Aorta (tissue), 5 donors: ENCODE data around the gene ARSI. TPM values are rescaled to one million over a fixed set of nuclear protein-coding genes. Genes with fewer than 3 reads are reported as not detected.

ENCODE experiments used
- ATAC-seq: fragments of 200-7000 bp; cut with Tn5 transposase; one replicate; pipeline ENCODE4 v1.9.1; 2022; ENCODE audit warnings: moderate library complexity; ENCODE audit not compliant: low FRiP score
- DNase-seq, 2 donors: peaks; one replicate each; pipeline ENCODE4 v3.0.0-alpha.2; 2020
- H3K27ac ChIP-seq, 2 donors: one replicate each; pipeline ENCODE4 v1.5.1; 2013; ENCODE audit warnings: low read length in 2 of 2, mild to moderate bottlenecking in 2 of 2, moderate library complexity in 2 of 2, control low read depth in 1 of 2, inconsistent platforms in 1 of 2, low read depth in 1 of 2
- H3K27me3 ChIP-seq, 2 donors: one replicate each; pipeline ENCODE4 v1.6.1; 2013; ENCODE audit warnings: control low read depth in 1 of 2, low read length in 1 of 2, mild to moderate bottlenecking in 1 of 2, moderate library complexity in 1 of 2; ENCODE audit not compliant: insufficient read depth in 2 of 2, control insufficient read depth in 1 of 2
- H3K36me3 ChIP-seq, 2 donors: one replicate each; pipeline ENCODE4 v1.6.1; 2013; ENCODE audit warnings: control low read depth in 1 of 2, low read length in 1 of 2, mild to moderate bottlenecking in 1 of 2; ENCODE audit not compliant: insufficient read depth in 2 of 2, control insufficient read depth in 1 of 2
- H3K4me1 ChIP-seq, 2 donors: one replicate each; pipeline ENCODE4 v1.6.1; 2013; ENCODE audit warnings: low read length in 2 of 2, control low read depth in 1 of 2, mild to moderate bottlenecking in 1 of 2, moderate library complexity in 1 of 2; ENCODE audit not compliant: insufficient read depth in 2 of 2, control insufficient read depth in 1 of 2
- H3K4me3 ChIP-seq, 2 donors: one replicate each; pipeline ENCODE4 v1.5.1; 2013; ENCODE audit warnings: low read length in 2 of 2, control low read depth in 1 of 2, mild to moderate bottlenecking in 1 of 2
- H3K9me3 ChIP-seq: one replicate; pipeline ENCODE4 v1.6.1; 2013; ENCODE audit warnings: mild to moderate bottlenecking, low read length; ENCODE audit not compliant: control insufficient read depth
- WGBS, 2 donors: extraction: QIAGEN DNeasy Blood & Tissue Kit; methylation state at CpG; one replicate each; pipeline ENCODE4 v1.1.7; 2013; 5-methylcytosine and 5-hydroxymethylcytosine counted together
- intact Hi-C, 2 donors: fragments of 100-400 bp; cut with DNase I; formaldehyde crosslinking; loops; one replicate each; pipeline versions ENCODE4 v1.14.2 to v1.15.0; 2022
- polyA plus RNA-seq, 2 donors: library from polyadenylated mRNA; stranded (reverse); fragments of 200-250 nt; gene quantifications; one replicate each; pipeline ENCODE4 v1.2.3, GENCODE V29; 2013
- total RNA-seq, 2 donors: library from RNA; stranded (reverse); fragmentation: NEBNext Ultra II Directional; extraction: Animal tissue kit (Norgen Biotek cat#: 25700); gene quantifications; one replicate each; pipeline ENCODE4 v1.2.1, GENCODE V29; 2021
- donor health status: healthy with polysubstance abuse.
- donor health status: Bipolar disorder and iron deficiency.
- donor health status: DM: no; HTN: no; CAD: no.
- donor health status: DM: no; HTN: no; CAD: no.
- donor health status: DM: yes; HTN: yes; CAD: no.

The ARSI gene
- total and polyA plus RNA-seq, 4 donors: 0.91 to 2.7 TPM; not detected in 2

DNA sequence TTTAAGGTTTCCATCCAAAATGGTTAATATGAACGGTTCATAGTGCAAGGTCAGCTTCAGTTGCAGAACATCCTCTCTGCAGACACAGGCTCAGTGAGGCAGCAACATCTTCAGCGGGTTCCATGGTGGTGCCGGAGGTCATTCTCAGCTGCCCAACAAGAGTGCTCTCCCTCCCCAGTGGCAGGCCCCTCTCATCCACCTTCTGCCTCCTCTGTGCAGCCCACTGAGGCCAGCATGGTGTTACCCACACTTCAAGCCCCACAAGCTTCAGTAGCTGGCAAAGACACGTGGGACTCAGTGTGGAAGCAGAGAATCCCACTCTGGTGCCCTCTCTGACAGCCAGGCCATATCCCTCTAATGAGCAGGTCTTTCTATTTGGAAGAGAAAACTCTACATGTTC is 4.1 kb upstream of the ARSI start:
- no peaks in the 10 kb centered on the region for H3K4me1 ChIP-seq
- H3K27me3 ChIP-seq: no peaks in the 10 kb centered on the region
- no peaks in the 10 kb centered on the region for H3K36me3 ChIP-seq
- no peak overlapping the region for H3K4me3 ChIP-seq
- intact Hi-C loops: no loop called here
- no peak overlapping the region for H3K27ac ChIP-seq
- 92 to 96% methylated on average over 4 of the region's 4 CpGs for WGBS, 2 donors
- ATAC-seq: no peak
- no peaks in the 10 kb centered on the region for H3K9me3 ChIP-seq
- DNase-seq: peak in 1 of 2 donors; percentile 22

DNA sequence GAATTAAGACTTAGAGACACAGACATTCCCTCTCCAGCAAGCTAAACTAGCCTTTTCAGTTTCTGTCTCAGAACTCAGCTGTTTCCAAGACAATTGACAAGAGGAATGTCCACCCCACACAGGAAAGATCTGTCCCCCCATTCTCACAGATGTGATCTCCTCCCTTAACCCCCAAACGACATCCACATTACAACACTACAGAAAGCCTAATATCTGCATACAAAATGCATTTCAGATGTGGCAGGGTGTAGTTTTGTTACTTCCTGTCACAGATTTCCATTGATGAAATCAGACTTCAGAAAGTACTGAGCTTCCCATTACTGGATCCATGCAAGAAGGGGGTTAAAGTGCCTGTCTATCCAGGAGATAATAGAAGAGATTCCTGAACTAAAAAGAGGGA is 2.9 kb upstream of the ARSI start:
- no peaks in the 10 kb centered on the region for H3K36me3 ChIP-seq
- intact Hi-C loops: no loop called here
- DNase-seq: no peak
- 55 to 63% methylated on average over 1 of the region's 1 CpG for WGBS, 2 donors
- no peak for ATAC-seq
- no peaks in the 10 kb centered on the region for H3K4me1 ChIP-seq
- H3K4me3 ChIP-seq: no peak overlapping the region
- no peaks in the 10 kb centered on the region for H3K27me3 ChIP-seq
- H3K9me3 ChIP-seq: no peaks in the 10 kb centered on the region
- H3K27ac ChIP-seq: no peak overlapping the region

DNA sequence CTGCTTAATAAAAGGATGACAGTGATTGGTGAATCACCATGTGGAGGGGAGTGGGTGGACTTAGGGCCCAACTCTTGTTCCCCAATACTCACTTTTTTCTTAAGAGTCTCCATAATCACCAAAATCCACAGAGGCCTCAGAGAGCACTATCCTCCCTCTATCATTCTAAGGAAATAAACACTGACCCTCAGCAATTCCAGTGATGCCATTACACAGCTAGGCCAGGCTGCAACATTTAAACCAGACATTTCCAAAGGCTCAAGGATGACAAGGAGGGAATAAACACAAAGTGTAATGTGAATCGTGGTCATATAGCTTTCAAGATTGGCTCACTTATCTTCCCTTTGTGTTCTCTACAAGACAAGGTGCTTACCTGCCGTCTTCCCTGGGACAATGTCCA is 2.4 kb upstream of the ARSI start:
- Histone ChIP-seq H3K4me1 (no peaks in the 10 kb centered on the region), H3K4me3 (no peak overlapping the region), H3K27me3 (no peaks in the 10 kb centered on the region), H3K36me3 (no peaks in the 10 kb centered on the region), H3K27ac (no peak overlapping the region), H3K9me3 (no peaks in the 10 kb centered on the region)
- intact Hi-C loops: no loop called here
- WGBS, 2 donors: 87 to 89% methylated on average over 2 of the region's 2 CpGs
- peak in 1 of 2 donors; percentile 16 for DNase-seq
- ATAC-seq: no peak

DNA sequence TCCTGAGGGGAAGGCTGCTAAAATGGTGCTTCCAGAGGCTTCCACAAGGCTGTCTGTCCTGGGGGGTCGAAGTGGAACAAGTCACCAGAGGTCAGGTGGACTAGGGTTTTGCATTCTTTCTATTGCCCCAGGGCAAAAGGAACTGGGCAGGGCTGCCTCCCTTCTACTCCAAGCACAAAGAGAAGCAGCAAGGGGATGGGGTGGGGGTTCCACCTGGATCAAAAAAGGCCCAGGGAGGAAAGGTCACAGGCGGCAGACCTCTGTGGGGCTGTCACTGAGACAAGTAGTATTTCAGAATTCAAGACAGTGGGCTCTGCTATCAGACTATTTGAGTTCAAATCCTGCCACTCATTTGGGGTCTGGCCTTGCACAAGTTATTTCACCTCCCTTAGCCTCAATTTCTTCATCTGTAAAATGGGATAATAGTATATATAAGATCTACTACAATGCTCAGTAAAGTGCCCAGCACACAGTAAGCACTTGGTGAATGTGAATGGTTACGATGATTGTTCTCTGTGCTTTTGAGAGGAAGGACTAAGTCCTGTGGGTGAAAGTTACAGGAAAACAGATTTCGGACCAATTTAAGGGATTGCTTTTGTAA is 1.9 kb upstream of the ARSI start:
- H3K27ac ChIP-seq: no peak overlapping the region
- H3K9me3 ChIP-seq: no peaks in the 10 kb centered on the region
- WGBS, 2 donors: 93% methylated on average over 4 of the region's 4 CpGs
- intact Hi-C loops: no loop called here
- H3K4me3 ChIP-seq: no peak overlapping the region
- no peak for ATAC-seq
- no peaks in the 10 kb centered on the region for H3K27me3 ChIP-seq
- DNase-seq: peak in 1 of 2 donors; percentile 55
- H3K4me1 ChIP-seq: no peaks in the 10 kb centered on the region
- H3K36me3 ChIP-seq: no peaks in the 10 kb centered on the region

DNA sequence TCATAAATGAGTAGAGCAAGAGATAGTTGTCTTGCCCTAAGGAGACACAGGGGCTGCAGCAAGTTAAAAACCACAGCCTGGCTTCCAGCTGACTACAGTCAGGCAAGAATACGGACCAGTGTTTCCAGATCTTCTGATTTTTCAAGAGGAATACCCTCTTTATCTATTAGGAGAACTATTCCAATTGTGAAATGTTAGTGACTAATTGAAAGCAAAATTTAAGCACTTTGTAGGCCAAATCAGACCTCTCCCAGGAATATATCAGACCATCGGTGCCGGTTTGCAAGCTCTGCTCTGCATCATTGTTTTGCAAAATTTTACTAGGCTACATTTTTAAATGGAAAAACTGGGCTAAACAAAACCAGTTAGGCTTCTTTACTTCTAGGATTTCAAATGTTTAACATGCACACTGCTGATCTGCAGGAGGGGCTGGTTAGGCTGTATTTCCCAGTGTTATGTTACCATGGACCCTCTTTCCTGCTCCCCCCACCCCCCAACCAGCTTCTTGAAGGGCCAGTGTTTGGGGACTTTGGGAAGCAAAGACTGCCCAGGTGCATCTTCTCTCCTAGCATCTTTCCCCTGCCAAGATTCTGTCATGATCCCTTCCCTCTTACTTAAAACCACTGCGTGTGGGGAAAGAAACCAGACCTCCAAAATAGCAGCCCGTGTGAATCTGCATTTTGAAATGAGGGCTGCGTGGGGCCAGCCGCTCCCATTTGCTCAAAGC is 1.1 kb upstream of the ARSI start:
- no peak overlapping the region for H3K4me3 ChIP-seq
- H3K27ac ChIP-seq: no peak overlapping the region
- ATAC-seq: no peak
- H3K27me3 ChIP-seq: no peaks in the 10 kb centered on the region
- H3K36me3 ChIP-seq: no peaks in the 10 kb centered on the region
- DNase-seq: no peak
- 79 to 81% methylated on average over 7 of the region's 7 CpGs for WGBS, 2 donors
- intact Hi-C loops: no loop called here
- H3K9me3 ChIP-seq: no peaks in the 10 kb centered on the region
- no peaks in the 10 kb centered on the region for H3K4me1 ChIP-seq

DNA sequence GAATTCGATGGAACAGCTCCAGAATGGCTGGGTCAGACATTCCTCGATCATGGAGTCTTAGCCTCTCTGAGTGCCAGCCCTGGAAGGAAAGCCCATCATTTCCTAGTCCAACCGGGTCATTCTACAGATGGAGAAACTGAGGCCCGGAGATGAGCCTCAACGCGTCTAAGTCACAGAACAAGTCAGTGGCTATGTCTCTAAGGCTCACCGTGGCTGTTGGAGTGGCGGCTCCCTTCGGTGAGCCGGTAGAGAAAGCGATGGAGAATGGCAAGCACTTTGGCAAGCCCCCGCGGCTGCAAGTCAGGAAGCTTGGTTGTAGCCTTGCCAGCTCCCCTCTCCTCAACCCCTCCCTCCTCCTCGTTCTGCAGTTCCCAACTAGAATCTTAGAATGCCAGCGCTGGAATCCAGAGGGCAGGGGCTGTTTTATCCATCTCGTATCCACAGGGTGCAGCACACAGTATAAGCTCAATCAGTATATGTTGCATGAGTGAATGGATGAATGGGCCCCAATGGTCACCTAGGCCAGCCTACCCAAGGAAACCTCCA is 438 bp upstream of the ARSI start:
- WGBS, 2 donors: 2 to 5% methylated on average over 16 of the region's 16 CpGs
- H3K4me3 ChIP-seq: peak overlapping the region in 1 of 2 donors; percentile 38
- no peak overlapping the region for H3K27ac ChIP-seq
- no peaks in the 10 kb centered on the region for H3K4me1 ChIP-seq
- intact Hi-C loops: no loop called here
- no peaks in the 10 kb centered on the region for H3K9me3 ChIP-seq
- ATAC-seq: no peak
- H3K27me3 ChIP-seq: no peaks in the 10 kb centered on the region
- DNase-seq: peak in 1 of 2 donors; percentile 76
- H3K36me3 ChIP-seq: no peaks in the 10 kb centered on the region

DNA sequence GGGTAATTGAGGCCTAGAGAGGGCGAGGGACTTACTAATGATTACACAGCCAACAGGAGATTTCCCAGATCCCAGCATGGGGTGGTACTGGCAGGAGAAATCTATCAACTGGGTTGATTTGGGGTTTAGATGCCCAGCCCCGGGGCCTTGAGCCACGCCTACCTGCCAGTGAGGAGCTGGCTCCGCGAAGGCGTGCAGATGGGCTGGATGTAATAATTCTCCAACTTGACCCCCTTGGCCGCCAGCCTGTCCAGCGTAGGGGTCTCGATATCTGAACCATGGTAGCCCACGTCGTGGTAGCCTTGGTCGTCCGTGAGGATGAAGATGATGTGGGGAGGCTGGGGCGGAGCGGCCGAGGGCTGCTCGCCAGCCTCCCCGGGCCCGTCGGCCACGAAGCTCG is 804 bp downstream of the ARSI start:
- 26 to 37% methylated on average over 22 of the region's 22 CpGs for WGBS, 2 donors
- intact Hi-C loops: no loop called here
- no peak for ATAC-seq

DNA sequence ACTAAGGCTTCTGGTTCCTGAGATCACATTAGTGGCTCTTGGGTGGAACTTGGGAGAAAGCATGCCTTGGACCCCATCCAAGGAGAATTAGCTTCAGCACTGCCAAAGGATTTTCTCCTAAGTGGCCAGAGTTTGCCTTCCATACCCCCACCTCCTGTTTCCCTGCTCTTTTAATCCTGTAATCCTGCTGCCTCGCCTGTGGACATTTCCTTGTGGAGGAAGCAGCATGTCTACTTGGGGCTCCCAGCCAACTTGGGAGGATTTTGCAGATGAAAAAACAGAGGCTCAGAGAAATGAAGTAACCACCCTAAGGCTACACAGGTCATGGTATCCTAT is 1.6 kb downstream of the ARSI start:
- no peak for ATAC-seq
- H3K4me1 ChIP-seq: no peaks in the 10 kb centered on the region
- intact Hi-C loops: no loop called here
- H3K36me3 ChIP-seq: no peaks in the 10 kb centered on the region
- DNase-seq: peak in 1 of 2 donors; percentile 22
- H3K9me3 ChIP-seq: no peaks in the 10 kb centered on the region
- 61 to 83% methylated on average over 1 of the region's 1 CpG for WGBS, 2 donors
- no peak overlapping the region for H3K27ac ChIP-seq
- no peaks in the 10 kb centered on the region for H3K27me3 ChIP-seq
- no peak overlapping the region for H3K4me3 ChIP-seq

More for the DNA sequence above, 804 bp downstream of the ARSI start:
- Histone ChIP-seq H3K36me3 (no peaks in the 10 kb centered on the region), H3K4me1 (no peaks in the 10 kb centered on the region), H3K27me3 (no peaks in the 10 kb centered on the region), H3K9me3 (no peaks in the 10 kb centered on the region), H3K27ac (no peak overlapping the region), H3K4me3 (peak overlapping the region in 1 of 2 donors; percentile 38)
- peak in 1 of 2 donors; percentile 66 for DNase-seq
